Inflammatory macrophage treated with lipopolysaccharide for 4 hours (primary cell): ENCODE results near the gene LRFN2.

Source experiments
- DNase-seq: peaks from one replicate; pipeline ENCODE4 v3.0.0-alpha.2; 2020

The LRFN2 gene

DNA sequence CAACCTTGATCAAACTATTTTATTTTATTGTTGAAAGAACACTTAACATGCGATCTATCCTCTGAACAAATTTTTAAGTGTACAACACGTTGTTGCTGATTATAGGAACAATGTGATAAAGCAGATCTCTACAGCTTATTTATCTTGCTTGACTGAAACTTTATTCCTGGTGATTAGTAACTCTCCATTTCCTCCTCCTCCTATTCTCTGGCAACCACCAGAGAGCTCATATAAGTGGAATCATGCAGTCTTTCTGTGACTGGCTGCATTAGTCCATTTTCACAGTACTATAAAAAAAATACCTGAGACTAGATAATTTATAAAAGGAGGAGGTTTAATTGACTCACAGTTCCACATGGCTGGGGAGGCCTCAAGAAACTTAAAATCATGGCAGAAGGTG, 218.1 kb downstream of the LRFN2 start:
- DNase-seq: no peak

DNA sequence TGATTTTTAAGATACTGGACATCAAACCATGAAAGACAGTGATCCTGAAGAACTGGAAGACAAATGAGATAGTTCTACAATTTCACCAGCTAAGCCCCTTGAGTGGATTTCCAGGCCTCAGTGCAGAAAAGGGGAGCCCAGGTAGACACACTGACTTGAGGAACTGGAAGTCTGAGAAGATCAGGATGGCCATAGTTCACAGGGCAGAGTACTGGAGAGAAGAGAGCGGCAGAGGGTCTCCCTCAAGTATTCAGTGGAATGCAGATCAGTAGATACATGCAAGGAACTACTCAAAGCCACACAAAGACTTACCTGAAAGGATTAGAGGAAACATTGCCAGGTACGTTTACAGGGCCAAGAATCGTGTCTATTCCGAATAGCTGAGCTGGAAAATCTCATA, 224.3 kb downstream of the LRFN2 start:
- no peak for DNase-seq

DNA sequence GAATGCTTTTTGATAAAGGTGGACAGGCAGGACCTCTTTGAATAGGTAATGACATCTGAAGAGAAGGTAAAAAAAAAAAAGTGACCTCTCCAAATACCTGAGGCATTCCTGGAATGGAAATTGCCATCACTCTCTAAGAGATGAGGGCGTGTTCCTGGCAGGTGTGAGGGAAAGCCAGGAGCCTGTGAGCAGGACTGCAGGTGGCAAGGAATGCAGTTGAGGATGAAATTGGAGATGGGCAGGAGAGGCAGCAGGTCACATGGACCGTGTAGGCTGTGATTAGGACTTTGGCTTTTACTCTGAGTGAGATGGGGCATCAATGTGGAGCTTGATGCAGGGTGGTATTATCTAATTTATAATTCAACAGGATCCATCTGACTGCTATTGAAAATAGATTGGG, 227.4 kb downstream of the LRFN2 start:
- no peak for DNase-seq

DNA sequence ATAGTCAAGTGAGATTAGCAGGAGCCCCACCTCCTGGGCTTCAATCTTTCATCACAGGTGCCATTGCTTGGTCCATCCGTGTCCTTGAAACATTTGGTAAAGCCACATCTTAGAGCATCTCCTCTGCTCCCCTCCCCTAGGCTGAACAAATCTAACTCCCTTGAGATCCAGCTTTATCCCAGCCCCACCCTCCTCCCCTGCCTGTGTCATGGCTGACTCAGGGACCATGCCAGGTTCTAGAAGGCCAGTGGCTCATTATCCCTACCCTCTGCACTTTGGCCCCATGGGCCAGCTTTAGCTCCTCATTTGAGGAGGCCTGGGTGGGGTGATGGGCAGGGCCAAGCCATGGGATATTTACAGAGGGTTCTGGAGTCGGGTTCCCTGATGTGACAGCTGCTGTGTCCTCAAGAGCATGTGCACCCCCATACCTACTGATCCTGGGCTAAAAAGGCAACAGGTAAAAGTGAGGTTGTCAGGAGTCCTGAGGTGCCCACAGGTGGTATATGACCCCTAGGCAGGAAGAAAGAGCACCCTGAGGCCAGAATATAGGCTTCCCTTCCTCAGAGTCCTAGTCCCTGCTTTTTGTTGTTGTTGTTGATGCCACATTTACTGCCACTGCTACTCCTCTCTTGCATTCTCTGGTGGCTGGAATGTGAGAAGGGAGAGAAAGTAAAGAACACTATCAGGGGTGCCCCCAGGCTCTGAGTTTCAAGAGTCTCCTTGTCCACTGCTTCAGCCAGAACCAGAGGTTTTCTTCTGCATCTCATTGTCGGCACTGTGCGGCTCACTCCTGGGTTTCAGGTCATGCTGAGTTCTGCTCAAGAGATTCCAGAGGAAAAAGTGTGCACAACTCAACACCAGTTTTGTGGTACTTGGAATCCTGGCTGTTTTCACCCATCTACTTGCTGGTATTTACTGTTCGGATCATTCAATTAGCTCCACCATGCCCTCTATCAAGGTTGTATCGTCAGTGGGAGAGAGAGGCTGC, 228.4 kb downstream of the LRFN2 start:
- no peak for DNase-seq

DNA sequence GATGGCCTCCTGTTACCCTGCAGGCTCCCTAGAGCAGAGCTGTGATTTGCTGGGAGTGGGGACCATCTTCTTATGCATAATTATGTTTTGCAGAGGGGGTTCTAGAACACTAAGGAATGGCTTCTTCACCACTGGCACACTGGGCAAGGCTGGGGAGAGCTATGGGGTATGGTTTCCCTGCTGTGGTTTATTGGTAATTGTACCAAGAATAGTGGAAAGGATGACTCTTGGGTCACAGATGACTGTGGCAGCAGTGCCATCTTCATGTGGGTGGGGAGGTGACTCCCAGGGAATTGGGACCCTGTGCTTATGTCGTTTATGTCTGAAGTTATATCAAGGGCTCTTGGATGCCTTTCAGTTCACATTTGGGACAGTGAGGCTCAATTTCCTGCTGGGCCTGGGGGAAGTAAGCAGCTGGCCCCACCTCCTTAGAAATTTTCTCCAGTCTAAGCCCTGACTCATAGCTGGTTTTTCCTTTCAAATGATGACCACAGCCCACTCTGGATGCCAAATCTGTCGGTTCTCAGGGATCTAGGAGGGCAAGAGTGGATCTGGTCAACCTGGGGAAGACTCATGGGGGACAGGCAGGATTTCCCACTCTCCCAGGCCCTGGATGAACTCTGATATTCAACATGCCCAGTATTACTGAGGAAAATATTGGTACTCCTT, 230.8 kb downstream of the LRFN2 start:
- DNase-seq: no peak

DNA sequence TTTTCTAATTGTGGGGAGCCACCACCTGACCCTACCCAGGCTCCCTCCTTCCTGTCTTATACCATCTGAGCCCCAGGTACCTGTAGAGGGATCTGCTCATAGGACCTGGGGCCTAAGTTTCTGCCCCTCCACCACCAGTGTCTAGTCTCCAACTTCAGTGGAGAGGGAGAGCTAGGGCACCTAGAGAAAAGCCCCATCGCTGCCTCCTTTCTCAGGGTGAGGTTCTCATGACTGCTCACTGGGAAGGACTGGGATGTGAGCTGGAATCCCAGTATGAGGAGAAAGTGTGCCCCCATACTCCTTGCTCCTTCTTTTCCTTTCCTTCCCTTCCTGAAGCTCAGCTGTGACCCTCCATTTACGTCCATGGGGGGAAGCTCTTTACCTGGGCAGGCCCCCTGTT, 231.6 kb downstream of the LRFN2 start:
- no peak for DNase-seq

DNA sequence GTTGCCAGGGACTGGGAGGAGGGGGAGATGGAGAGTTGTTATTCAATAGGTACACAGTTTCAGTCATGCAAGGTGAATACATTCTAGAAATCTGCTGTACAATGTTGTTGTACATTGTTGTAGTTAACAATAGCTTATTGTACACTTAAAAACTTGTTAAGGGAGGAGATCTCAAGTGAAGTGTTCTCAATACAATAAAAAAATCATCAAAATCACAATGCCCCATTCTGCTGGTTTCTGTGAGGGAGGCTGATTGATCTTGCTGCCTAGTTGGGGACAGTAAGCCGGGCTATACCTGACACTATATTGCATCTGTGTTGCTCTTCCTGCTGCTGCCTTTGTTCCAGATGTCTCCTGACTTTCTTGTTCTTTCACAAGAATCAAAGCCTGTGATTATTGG, 232.1 kb downstream of the LRFN2 start:
- DNase-seq: no peak

DNA sequence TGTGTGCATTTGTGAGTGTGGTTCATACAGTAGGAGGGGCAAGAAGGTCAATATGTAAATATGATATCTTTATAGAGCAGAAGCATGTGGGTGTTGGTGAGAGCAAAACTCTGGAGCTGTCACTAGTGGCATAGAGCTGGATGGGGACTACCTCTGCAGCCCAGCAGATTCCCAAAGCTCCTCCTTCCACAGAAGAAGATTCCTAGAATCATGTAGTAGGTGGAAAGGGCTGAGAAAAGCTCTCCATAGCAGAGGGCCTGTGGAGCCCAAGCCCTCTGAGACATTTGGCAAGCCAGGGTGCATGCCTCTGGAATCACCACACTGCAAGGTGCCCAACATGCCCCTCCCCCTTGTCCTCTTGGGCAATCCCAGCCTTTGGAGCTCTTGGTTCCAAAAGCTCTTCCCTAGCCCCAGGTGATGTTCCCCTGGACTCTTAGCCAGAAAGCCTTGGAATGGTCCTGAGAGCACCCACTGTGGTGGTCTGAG, 233.2 kb downstream of the LRFN2 start:
- DNase-seq: no peak

DNA sequence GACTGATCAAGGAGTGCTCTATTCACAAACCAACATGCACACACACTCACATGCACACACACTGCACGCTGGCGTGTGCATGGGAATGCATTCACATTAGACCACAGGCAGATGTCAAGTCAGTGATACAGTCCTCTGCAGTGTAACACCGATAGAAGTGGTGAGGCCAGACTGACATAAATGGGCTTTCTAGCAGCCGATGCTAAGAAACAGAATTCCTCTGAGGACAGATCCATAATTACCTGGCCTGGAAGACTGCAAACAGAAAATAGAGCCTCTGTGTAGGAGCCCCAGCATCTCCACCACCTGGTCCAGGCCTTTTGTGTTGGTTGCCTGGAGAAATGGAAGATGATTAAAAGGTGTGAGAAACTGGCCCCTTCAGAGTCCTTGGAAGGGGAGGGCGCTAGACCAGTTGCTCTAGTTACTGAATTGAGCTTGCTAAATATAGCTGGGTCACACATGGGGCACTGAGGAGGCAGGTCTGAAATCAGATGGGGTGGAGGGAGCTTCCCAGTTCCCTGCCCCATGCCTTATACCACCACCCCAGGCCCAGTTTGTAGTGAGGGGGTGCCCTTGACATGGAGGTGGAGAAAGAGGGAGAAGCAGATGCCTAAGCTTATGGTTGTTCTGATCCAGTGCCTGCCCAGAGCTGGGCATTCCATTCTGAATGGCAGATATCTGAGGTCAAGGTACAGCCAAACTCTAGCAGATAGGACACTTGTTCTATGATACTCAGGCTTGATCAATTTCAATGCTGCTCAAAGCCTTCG, 233.8 kb downstream of the LRFN2 start:
- DNase-seq: no peak

DNA sequence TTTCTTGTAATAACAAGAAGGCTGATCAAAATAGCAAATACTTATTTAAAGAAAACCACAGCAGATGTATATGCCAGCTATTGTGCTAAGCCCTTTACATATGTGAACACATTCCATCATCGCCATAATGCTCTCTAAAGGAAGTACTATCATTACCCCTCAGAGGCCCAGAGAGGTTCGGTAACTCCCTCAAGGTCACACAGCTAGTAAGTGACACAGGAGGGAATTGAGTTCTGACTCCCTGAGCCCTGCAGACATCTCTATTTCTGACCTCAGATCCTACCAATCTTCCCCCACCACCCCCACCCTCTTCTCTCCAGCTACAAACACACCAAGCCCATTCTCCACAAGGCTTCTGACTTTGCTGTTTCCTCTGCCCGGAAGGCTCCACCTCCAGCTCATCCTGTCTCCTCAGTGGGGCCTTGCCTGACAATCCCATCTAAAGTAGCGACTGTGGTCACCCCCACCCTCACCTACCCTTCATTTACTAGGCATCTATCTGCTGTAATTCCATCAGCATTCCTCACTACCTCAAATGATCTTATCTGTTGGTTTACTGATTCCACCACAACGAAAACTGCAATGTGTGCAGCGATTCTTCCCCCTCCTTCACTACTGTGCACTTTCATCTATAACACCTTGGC, 234.5 kb downstream of the LRFN2 start:
- DNase-seq: no peak

DNA sequence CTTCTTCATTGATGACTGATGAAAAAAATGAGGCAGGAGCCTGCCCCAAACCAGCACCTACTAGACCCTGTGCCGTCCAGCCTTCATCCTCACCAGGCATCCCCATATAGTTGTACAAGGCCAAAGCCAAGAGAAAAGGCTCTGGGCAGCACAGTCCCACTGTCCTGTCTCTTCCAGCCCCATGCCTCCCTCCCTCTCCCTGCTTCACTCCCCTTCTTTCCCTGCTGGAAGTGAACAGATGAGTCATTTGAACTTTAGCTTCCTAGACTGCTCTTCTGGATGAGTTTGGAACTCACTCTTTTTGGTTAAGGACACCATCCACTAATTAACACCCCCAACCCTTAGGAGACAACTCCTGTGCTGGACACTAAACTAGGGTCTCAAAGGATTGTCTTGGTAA, 235.2 kb downstream of the LRFN2 start:
- DNase-seq: no peak

DNA sequence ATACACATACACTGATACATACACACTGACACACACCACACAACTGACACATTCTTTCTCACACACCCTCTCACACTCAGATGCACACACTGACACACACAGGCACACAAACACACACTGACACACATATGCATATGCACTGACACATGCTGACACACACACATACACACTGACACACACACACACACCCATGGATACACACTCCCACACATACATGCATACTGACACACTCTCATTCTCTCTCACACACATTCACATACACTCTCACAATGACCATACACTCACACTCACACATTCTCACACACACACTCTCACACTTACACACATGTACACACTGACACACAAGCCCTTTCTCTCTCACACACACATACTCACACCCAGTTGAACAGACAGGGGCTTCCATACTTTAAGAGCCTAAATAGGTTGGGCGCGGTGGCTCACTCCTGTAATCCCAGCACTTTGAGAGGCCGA, 236.4 kb downstream of the LRFN2 start:
- no peak for DNase-seq

DNA sequence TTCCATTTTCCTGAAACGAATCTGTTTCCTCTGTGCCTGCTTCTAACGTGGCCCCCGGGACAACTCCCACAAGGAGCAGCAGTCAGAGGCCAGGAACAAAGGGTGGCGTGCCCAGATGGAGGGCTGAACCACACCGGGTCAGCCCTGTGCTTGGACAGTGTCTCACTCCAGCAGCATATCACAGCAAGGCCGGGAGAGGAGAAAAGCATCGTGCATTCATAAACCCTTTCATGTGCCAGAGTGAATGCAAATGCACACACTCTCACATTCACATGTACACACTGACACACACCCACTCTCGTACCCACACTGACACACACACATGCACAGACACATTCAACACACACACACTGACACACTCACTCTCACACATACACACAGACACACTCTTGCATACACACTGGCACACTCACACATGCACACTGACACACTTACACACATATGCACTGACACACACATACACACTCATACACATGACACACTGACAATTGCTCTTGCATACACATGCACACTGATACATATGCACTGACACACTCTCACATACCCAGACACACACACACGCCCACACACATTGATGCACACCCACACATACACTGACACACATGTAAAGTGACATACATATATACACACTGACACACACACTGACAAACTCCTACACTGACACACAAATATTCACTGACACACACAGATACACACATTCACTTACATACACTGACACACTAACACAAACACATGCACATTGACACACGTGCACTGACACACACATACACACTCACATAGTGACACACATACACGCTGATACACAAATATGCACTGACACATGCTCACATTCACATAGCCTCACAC, 237.0 kb downstream of the LRFN2 start:
- no peak for DNase-seq

DNA sequence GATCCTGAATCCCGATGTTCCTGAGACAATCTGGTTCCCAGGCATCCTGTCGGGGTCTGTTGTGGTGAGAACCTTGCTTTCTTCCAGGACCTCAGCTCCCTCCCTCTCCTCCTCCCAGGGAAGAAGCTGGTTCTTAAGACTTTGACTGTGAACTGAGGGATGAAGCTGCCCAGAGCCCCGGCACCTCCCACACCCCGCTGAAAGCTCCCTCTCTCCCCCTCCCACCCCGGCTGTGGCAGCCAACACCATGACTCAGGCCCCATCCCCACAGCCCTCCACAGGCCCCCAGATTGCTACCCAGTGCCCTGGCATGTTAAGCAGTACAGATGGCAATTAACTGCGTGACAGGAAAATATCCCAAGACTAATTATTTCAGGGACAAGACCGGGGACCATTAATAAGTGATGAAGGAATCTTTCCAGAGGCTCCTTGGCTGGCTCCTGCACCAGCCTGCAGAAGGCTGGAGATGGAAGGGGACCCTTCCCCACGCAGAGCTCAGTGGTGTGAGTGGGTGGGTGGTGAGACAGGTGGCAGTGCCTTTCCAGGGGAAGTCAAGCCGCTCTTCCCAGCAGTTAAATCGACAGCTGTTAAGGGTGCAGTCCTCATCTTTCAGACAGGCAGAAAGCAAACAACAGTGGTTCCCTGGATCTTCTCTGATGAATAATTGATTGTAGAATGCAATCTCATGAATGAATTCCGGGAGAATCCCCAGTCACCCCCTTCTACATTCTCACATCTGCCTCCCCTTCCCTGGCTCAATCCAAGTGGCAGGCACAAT, 237.9 kb downstream of the LRFN2 start:
- no peak for DNase-seq

DNA sequence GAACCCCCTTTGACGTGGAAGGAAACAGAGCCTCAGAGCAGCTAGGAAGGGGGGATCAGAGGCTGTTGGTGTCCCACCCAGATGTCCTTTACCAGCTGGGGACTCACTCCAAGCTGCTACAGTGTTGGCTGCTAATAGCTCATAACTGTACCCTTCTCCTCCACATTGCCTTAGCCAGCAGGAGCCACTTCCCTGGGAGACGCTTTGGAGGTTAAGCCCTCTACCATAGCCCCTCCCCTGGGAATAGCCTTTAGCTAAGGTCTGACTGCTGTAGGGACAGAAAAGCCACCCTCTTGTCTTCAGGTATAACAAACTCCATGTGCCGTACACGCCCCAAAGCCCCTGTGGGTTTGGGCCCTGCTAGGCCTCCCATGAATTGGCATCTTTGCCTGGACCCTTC, 238.6 kb downstream of the LRFN2 start:
- DNase-seq: no peak

DNA sequence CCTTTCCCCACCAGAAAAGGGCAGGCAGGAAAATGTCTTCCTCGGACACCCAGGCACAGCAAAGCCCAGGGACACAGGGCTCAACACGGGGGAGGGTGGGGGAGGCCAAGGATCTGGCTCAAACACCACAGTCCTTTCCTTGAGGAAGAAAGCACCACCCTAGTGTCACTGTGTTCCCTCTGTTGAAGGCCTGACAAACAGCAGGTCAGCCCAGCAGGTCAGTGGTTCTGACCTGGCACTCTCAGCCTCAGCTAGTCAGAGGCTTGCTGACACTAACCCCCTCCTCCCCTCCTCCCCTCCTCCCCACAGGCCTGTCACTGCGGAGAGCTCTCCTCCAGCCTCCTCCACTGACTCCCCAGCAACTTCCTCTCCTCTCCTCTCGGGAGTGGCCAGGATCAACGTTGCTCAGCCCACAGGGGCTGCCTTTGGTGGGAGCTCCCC, 239.6 kb downstream of the LRFN2 start:
- no peak for DNase-seq

DNA sequence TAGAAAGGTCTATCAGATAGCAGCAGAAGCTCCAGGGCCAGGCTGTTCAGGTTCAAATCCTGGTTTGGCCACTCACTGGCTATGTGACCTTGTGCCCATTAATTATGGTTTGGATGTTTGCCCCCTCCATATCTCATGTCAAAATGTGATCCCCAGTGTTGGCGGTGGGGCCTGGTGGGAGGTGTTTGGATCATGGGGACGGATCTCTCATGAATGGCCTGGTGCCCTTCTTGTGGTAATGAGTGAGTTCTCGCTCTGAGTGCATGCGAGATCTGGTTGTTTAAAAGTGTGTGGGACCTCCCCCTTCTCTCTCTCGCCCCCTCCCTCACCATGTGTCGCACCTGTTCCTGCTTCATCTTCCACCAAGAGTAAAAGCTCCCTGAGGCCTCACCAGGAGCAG, 240.9 kb downstream of the LRFN2 start:
- DNase-seq: no peak

DNA sequence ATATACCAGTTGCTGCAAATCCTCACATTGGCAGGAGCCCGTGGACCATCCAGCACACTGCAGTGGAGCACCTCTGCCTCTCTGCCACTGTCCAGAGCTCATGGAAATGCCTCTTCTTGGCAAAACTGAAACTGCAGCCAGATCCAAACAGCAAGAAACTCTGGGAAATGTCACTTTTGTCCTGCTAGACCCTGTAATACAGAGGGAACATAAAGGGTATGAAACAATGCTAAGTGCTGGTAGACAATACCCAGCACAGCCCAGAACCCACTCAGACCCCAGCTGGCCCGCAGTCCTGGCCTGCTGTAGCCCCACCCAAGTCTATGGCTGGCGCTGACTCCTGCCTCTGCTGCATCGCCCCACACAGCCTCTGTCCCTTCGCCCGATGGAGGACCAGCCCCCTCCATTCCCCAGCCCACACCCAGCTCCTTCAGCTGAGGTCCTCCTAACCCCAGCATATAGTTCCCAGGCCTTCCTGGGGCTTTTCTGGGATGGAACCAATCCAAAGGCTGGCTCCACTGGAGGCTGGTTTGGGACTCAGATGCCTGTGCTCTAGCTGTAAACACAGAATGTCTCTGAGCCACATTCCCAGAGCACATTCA, 242.5 kb downstream of the LRFN2 start:
- no peak for DNase-seq

DNA sequence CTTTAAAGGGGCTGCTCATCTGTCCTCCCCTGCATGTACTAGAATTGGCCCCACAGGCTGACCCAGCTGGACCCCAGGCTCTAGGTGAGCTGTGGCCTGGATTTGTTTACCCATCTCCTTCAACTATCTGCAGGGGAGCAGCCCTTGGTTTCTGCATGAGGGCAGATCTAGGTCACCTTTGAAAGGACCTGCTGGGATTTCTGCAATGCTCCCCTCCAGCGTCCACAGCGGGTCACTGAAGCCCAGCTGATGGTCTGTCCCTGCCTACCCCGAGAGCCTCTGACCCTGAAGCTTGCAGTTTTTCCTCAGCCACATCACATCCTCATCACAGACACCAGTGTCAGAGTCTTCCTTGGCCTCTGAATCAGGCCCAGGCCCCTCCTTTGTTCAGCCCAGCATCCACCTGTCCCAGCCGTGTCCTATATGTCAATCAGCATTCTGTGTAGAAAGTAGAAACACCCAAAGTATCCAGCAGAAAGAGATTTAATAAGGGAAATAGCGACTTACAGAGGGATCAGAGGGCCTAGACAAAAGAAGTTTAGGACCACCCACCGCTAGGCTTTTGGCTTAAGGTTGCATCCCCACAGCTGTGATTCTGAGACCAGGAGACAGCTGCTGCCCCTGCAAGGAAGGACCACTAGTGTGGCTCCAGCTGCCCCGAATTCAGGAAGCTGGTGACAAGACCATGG, 243.1 kb downstream of the LRFN2 start:
- no peak for DNase-seq
